ENCODE data around the gene FSTL1. TPM values are rescaled to one million over a fixed set of nuclear protein-coding genes. Genes with fewer than 3 reads are reported as not detected.
A peak's percentile ranks its signal among the peaks of the same experiment; 100 is the strongest.
"Not testable (repeated sequence)": the region's sequence is repeated elsewhere in the genome, so short reads cannot be mapped to it uniquely, and the experiment has no call there.

The FSTL1 gene
- total RNA-seq, 1 experiment from 2014 or later: 1.4 TPM

- intact Hi-C loops (cut with micrococcal nuclease; ENCODE audit: unreplicated experiment): no loop called here
- no peaks in the 10 kb centered on the region for H3K4me1 Mint-ChIP-seq (ENCODE audit: low read depth, unreplicated experiment)
- no TSS peak for BruUV-seq (replicated peaks)
These were observed 69.3 kb downstream of the FSTL1 start for GRCh38 chr3:120381503-120381902.

GRCh38 chr3:120377948-120378347 lies 72.8 kb downstream of the FSTL1 start:
- peak in 1 of 2 experiments; percentile 10 for DNase-seq
- H3K27me3 Mint-ChIP-seq (ENCODE audit: insufficient read depth, unreplicated experiment); H3K36me3 ChIP-seq (ENCODE audit: control insufficient read depth, insufficient read depth, low read length); H3K9me3 ChIP-seq; H3K9me3 Mint-ChIP-seq (ENCODE audit: unreplicated experiment); POLR2A ChIA-PET; H3K4me1 Mint-ChIP-seq (ENCODE audit: low read depth, unreplicated experiment); H3K4me1 ChIP-seq; H3K36me3 Mint-ChIP-seq (ENCODE audit: insufficient read depth, unreplicated experiment); intact Hi-C loops (cut with micrococcal nuclease; ENCODE audit: unreplicated experiment); BruUV-seq (replicated peaks); H3K27me3 ChIP-seq (replicated peaks; ENCODE audit: control insufficient read depth, insufficient read depth, low read length): not testable (repeated sequence)
- CTCF ChIA-PET: interaction anchor here (0.7 kb wide), 1 partner anchor 39 kb away, joined by 3 read pairs; no protein-coding TSS in a partner anchor
- Mint-ChIP-seq H3K27ac (ENCODE audit: unreplicated experiment) (peak overlapping the region; percentile 46), H3K4me3 (ENCODE audit: unreplicated experiment) (peak overlapping the region; percentile 70)
- peak overlapping the region; percentile 19 for H3K4me3 ChIP-seq (ENCODE audit: low read depth, low read length)

More at GRCh38 chr3:120381503-120381902, 69.3 kb downstream of the FSTL1 start:
- no peak overlapping the region for H3K27ac Mint-ChIP-seq (ENCODE audit: unreplicated experiment)
- H3K4me3 Mint-ChIP-seq (ENCODE audit: unreplicated experiment): no peak overlapping the region
- ChIA-PET POLR2A (no interaction called here), CTCF (no interaction called here)
- no peak for TF ChIP-seq CTCF (IDR thresholded peaks at IDR 0.05; ENCODE audit: insufficient read depth in 1 of 2, low read depth in 1 of 2, low read length in 1 of 2, severe bottlenecking in 1 of 2, unreplicated experiment in 1 of 2)
- Histone ChIP-seq H3K36me3 (ENCODE audit: control insufficient read depth, insufficient read depth, low read length) (no peaks in the 10 kb centered on the region), H3K27me3 (replicated peaks; ENCODE audit: control insufficient read depth, insufficient read depth, low read length) (no peaks in the 10 kb centered on the region), H3K4me3 (ENCODE audit: low read depth, low read length) (no peak overlapping the region), H3K9me3 (no peaks in the 10 kb centered on the region), H3K4me1 (no peaks in the 10 kb centered on the region)
- DNase-seq: no peak
- no peaks in the 10 kb centered on the region for H3K27me3 Mint-ChIP-seq (ENCODE audit: insufficient read depth, unreplicated experiment)
- H3K36me3 Mint-ChIP-seq (ENCODE audit: insufficient read depth, unreplicated experiment): no peaks in the 10 kb centered on the region
- H3K9me3 Mint-ChIP-seq (ENCODE audit: unreplicated experiment): no peaks in the 10 kb centered on the region

- no TSS peak for BruUV-seq (replicated peaks)
- H3K27ac Mint-ChIP-seq (ENCODE audit: unreplicated experiment): no peak overlapping the region
- ChIA-PET POLR2A (no interaction called here), CTCF (no interaction called here)
- TF ChIP-seq CTCF (IDR thresholded peaks at IDR 0.05; ENCODE audit: insufficient read depth in 1 of 2, low read depth in 1 of 2, low read length in 1 of 2, severe bottlenecking in 1 of 2, unreplicated experiment in 1 of 2): no peak
- H3K4me3 Mint-ChIP-seq (ENCODE audit: unreplicated experiment): no peak overlapping the region
- H3K4me1 Mint-ChIP-seq (ENCODE audit: low read depth, unreplicated experiment): no peaks in the 10 kb centered on the region
- no peak overlapping the region for H3K4me3 ChIP-seq (ENCODE audit: low read depth, low read length)
- no peaks in the 10 kb centered on the region for H3K27me3 ChIP-seq (replicated peaks; ENCODE audit: control insufficient read depth, insufficient read depth, low read length)
- intact Hi-C loops (cut with micrococcal nuclease; ENCODE audit: unreplicated experiment): no loop called here
- peaks cover 11% of the 10 kb centered on the region; the same call in 1 of the 2 replicates for H3K9me3 ChIP-seq
- DNase-seq: no peak
- no peaks in the 10 kb centered on the region for H3K4me1 ChIP-seq
- H3K27me3 Mint-ChIP-seq (ENCODE audit: insufficient read depth, unreplicated experiment): no peaks in the 10 kb centered on the region
- no peaks in the 10 kb centered on the region for H3K36me3 ChIP-seq (ENCODE audit: control insufficient read depth, insufficient read depth, low read length)
- H3K36me3 Mint-ChIP-seq (ENCODE audit: insufficient read depth, unreplicated experiment): no peaks in the 10 kb centered on the region
- peaks cover 13% of the 10 kb centered on the region for H3K9me3 Mint-ChIP-seq (ENCODE audit: unreplicated experiment)
These were observed 80.3 kb downstream of the FSTL1 start for GRCh38 chr3:120370463-120370862.

GRCh38 chr3:120369037-120369467 lies 81.7 kb downstream of the FSTL1 start:
- Histone ChIP-seq H3K9me3 (peaks cover 11% of the 10 kb centered on the region; the same call in 1 of the 2 replicates), H3K27me3 (replicated peaks; ENCODE audit: control insufficient read depth, insufficient read depth, low read length) (no peaks in the 10 kb centered on the region), H3K4me1 (no peaks in the 10 kb centered on the region), H3K4me3 (ENCODE audit: low read depth, low read length) (no peak overlapping the region), H3K36me3 (ENCODE audit: control insufficient read depth, insufficient read depth, low read length) (no peaks in the 10 kb centered on the region)
- Mint-ChIP-seq H3K27me3 (ENCODE audit: insufficient read depth, unreplicated experiment) (no peaks in the 10 kb centered on the region), H3K36me3 (ENCODE audit: insufficient read depth, unreplicated experiment) (no peaks in the 10 kb centered on the region), H3K27ac (ENCODE audit: unreplicated experiment) (no peak overlapping the region), H3K4me3 (ENCODE audit: unreplicated experiment) (no peak overlapping the region), H3K9me3 (ENCODE audit: unreplicated experiment) (peaks cover 13% of the 10 kb centered on the region), H3K4me1 (ENCODE audit: low read depth, unreplicated experiment) (no peaks in the 10 kb centered on the region)
- no peak for TF ChIP-seq CTCF (IDR thresholded peaks at IDR 0.05; ENCODE audit: insufficient read depth in 1 of 2, low read depth in 1 of 2, low read length in 1 of 2, severe bottlenecking in 1 of 2, unreplicated experiment in 1 of 2)
- DNase-seq: no peak
- CTCF ChIA-PET: interaction anchor here (1.5 kb wide), 1 partner anchor 48 kb away, joined by 3 read pairs; no protein-coding TSS in a partner anchor
- intact Hi-C loops (cut with micrococcal nuclease; ENCODE audit: unreplicated experiment): no loop called here
- no TSS peak for BruUV-seq (replicated peaks)
- POLR2A ChIA-PET: no interaction called here

All from Caco-2 (cell line).